Mesendoderm (in vitro differentiated cells): ENCODE results near the gene PPP1R12B.
"Not testable (repeated sequence)": the region's sequence is repeated elsewhere in the genome, so short reads cannot be mapped to it uniquely, and the experiment has no call there.

Experiments
- DNase-seq: peaks from one replicate; pipeline ENCODE4 v3.0.0; 2013
- H2AK5ac ChIP-seq: 2 replicates; pipeline ENCODE4 v1.6.1; 2013; ENCODE audit warnings: low read length, inconsistent platforms
- H2BK120ac ChIP-seq: 2 replicates; pipeline ENCODE4 v1.6.1; 2013; ENCODE audit warnings: low read depth, mild to moderate bottlenecking, low read length, moderate library complexity, mixed read lengths
- H2BK15ac ChIP-seq: replicated peaks from 2 replicates; pipeline ENCODE4 v1.6.1; 2013; ENCODE audit warnings: low read depth, mild to moderate bottlenecking, moderate library complexity
- H2BK5ac ChIP-seq: 2 replicates; pipeline ENCODE4 v1.6.1; 2013; ENCODE audit warnings: low read length, inconsistent platforms
- H3K18ac ChIP-seq: 2 replicates; pipeline ENCODE4 v1.6.1; 2013; ENCODE audit warnings: mild to moderate bottlenecking, low read length, mixed read lengths
- H3K23ac ChIP-seq: one replicate; pipeline ENCODE4 v1.6.1; 2013; ENCODE audit warnings: low read length
- H3K27ac ChIP-seq: 2 replicates; pipeline ENCODE4 v1.5.1; 2013; ENCODE audit warnings: low read depth, mild to moderate bottlenecking, inconsistent platforms, low read length, moderate library complexity
- H3K27me3 ChIP-seq: 2 replicates; pipeline ENCODE4 v1.6.1; 2013; ENCODE audit warnings: low read length, control low read depth, mild to moderate bottlenecking, inconsistent platforms; ENCODE audit not compliant: insufficient read depth, poor library complexity
- H3K36me3 ChIP-seq: 2 replicates; pipeline ENCODE4 v1.6.1; 2013; ENCODE audit warnings: low read length, inconsistent platforms; ENCODE audit not compliant: control insufficient read depth, insufficient read depth
- H3K4ac ChIP-seq: one replicate; pipeline ENCODE4 v1.6.1; 2013; ENCODE audit warnings: low read depth, mild to moderate bottlenecking, low read length, moderate library complexity
- H3K4me1 ChIP-seq: 2 replicates; pipeline ENCODE4 v1.6.1; 2013; ENCODE audit warnings: low read depth, low read length, inconsistent platforms; ENCODE audit not compliant: control insufficient read depth
- H3K4me2 ChIP-seq: 2 replicates; pipeline ENCODE4 v1.6.1; 2013; ENCODE audit warnings: low read length
- H3K4me3 ChIP-seq: 2 replicates; pipeline ENCODE4 v1.5.1; 2013; ENCODE audit warnings: mild to moderate bottlenecking, low read length
- H3K56ac ChIP-seq: one replicate; pipeline ENCODE4 v1.6.1; 2013; ENCODE audit warnings: low read length
- H3K79me1 ChIP-seq: 2 replicates; pipeline ENCODE4 v1.6.1; 2013; ENCODE audit warnings: low read length, inconsistent platforms
- H3K79me2 ChIP-seq: 2 replicates; pipeline ENCODE4 v1.6.1; 2013; ENCODE audit warnings: mild to moderate bottlenecking, low read length; ENCODE audit not compliant: control insufficient read depth, insufficient read depth
- H3K9ac ChIP-seq: 2 replicates; pipeline ENCODE4 v1.6.1; 2013; ENCODE audit warnings: low read length, inconsistent platforms
- H4K5ac ChIP-seq: one replicate; pipeline ENCODE4 v1.6.1; 2013; ENCODE audit warnings: low read length
- H4K8ac ChIP-seq: one replicate; pipeline ENCODE4 v1.6.1; 2013; ENCODE audit warnings: low read depth, mild to moderate bottlenecking, control low read depth, low read length, moderate library complexity
- WGBS: extraction: QIAGEN DNeasy Blood & Tissue Kit; methylation state at CpG from one replicate; pipeline ENCODE4 v1.1.7; 2013; ENCODE audit warnings: low lambda C conversion rate, missing lambda C conversion rate; ENCODE audit not compliant: insufficient coverage; ENCODE audit errors: extremely low coverage; 5-methylcytosine and 5-hydroxymethylcytosine counted together

The PPP1R12B gene

GRCh38 chr1:202544766-202545449 lies 196.4 kb downstream of the PPP1R12B start:
- not testable (repeated sequence) for H3K9ac ChIP-seq, H3K4me1 ChIP-seq, DNase-seq, H3K56ac ChIP-seq, H3K18ac ChIP-seq, H4K8ac ChIP-seq, H3K4ac ChIP-seq, H3K27ac ChIP-seq, H3K27me3 ChIP-seq, H2BK120ac ChIP-seq, H3K4me2 ChIP-seq, H3K36me3 ChIP-seq, H2BK5ac ChIP-seq, H3K23ac ChIP-seq, H2BK15ac ChIP-seq, H2AK5ac ChIP-seq, H3K79me1 ChIP-seq, H3K4me3 ChIP-seq, H4K5ac ChIP-seq, H3K79me2 ChIP-seq
- no CpG with 5 or more reads among the region's 6 CpGs for WGBS

GRCh38 chr1:202545647-202546303 lies 197.3 kb downstream of the PPP1R12B start:
- not testable (repeated sequence) for H3K56ac ChIP-seq, H3K18ac ChIP-seq, H2BK15ac ChIP-seq, H3K4me2 ChIP-seq, H4K8ac ChIP-seq, H3K27me3 ChIP-seq, DNase-seq, H2AK5ac ChIP-seq, H3K36me3 ChIP-seq, H4K5ac ChIP-seq, H3K23ac ChIP-seq, H3K4me1 ChIP-seq, H3K27ac ChIP-seq, H3K4ac ChIP-seq, H3K79me2 ChIP-seq, H2BK5ac ChIP-seq, H3K9ac ChIP-seq, H3K79me1 ChIP-seq, H2BK120ac ChIP-seq, H3K4me3 ChIP-seq
- no CpG with 5 or more reads among the region's 3 CpGs for WGBS

GRCh38 chr1:202546377-202546776 lies 197.9 kb downstream of the PPP1R12B start:
- not testable (repeated sequence) for H3K36me3 ChIP-seq, H3K9ac ChIP-seq, H3K27me3 ChIP-seq, H3K56ac ChIP-seq, H3K4me2 ChIP-seq, H2BK120ac ChIP-seq, H2BK15ac ChIP-seq, H3K18ac ChIP-seq, H3K23ac ChIP-seq, H2AK5ac ChIP-seq, H4K5ac ChIP-seq, H2BK5ac ChIP-seq, H3K27ac ChIP-seq, H3K4ac ChIP-seq, H3K4me3 ChIP-seq, H3K4me1 ChIP-seq, H3K79me1 ChIP-seq, H4K8ac ChIP-seq, DNase-seq, H3K79me2 ChIP-seq
- no CpG with 5 or more reads among the region's 3 CpGs for WGBS

GRCh38 chr1:202546796-202547195 lies 198.3 kb downstream of the PPP1R12B start:
- not testable (repeated sequence) for H4K5ac ChIP-seq, H3K27me3 ChIP-seq, H3K9ac ChIP-seq, H3K4me3 ChIP-seq, H3K18ac ChIP-seq, H4K8ac ChIP-seq, H2AK5ac ChIP-seq, H3K79me2 ChIP-seq, H3K23ac ChIP-seq, H3K27ac ChIP-seq, DNase-seq, H3K56ac ChIP-seq, H2BK5ac ChIP-seq, H3K4me1 ChIP-seq, H3K4me2 ChIP-seq, H2BK15ac ChIP-seq, H3K4ac ChIP-seq, H3K79me1 ChIP-seq, H2BK120ac ChIP-seq, H3K36me3 ChIP-seq
- WGBS = no CpG with 5 or more reads among the region's 3 CpGs

- Histone ChIP-seq H3K79me2 (no peaks in the 10 kb centered on the region), H3K9ac (no peak overlapping the region), H4K5ac (no peak overlapping the region), H3K27me3 (no peaks in the 10 kb centered on the region), H3K18ac (no peak overlapping the region), H2AK5ac (no peak overlapping the region), H3K36me3 (no peaks in the 10 kb centered on the region), H2BK15ac (no peak overlapping the region), H3K27ac (no peak overlapping the region), H4K8ac (no peak overlapping the region), H2BK5ac (no peak overlapping the region), H3K4me2 (no peak overlapping the region), H3K56ac (no peak overlapping the region), H2BK120ac (no peak overlapping the region), H3K79me1 (no peaks in the 10 kb centered on the region), H3K23ac (no peak overlapping the region), H3K4ac (no peak overlapping the region), H3K4me3 (no peak overlapping the region), H3K4me1 (no peaks in the 10 kb centered on the region)
- no peak for DNase-seq
Measured at GRCh38 chr1:202547215-202547614, 198.7 kb downstream of the PPP1R12B start.

GRCh38 chr1:202550088-202550487 lies 201.6 kb downstream of the PPP1R12B start:
- H3K4me3 ChIP-seq, H2AK5ac ChIP-seq, H2BK120ac ChIP-seq, H3K36me3 ChIP-seq, H3K27ac ChIP-seq, H2BK15ac ChIP-seq, DNase-seq, H4K8ac ChIP-seq, H3K4me1 ChIP-seq, H3K79me2 ChIP-seq, H4K5ac ChIP-seq, H3K4me2 ChIP-seq, H3K27me3 ChIP-seq, H3K9ac ChIP-seq, H3K18ac ChIP-seq, H3K56ac ChIP-seq, H3K23ac ChIP-seq, H3K79me1 ChIP-seq, H3K4ac ChIP-seq, H2BK5ac ChIP-seq: not testable (repeated sequence)
- no CpG with 5 or more reads among the region's 1 CpG for WGBS
